Measurements from ENCODE around the gene TMEM185B. TPM values are rescaled to one million over a fixed set of nuclear protein-coding genes. Genes with fewer than 3 reads are reported as not detected.

The TMEM185B gene
- total and polyA plus RNA-seq, 2 donors (not counting 3 experiments of a cell fraction or from before 2014, with no cell fraction given), result 29.9 to 31.8 TPM

- FAIRE-seq, result peak; percentile 63
- Histone ChIP-seq H3K9me1 (replicated peaks; ENCODE audit: control insufficient read depth, extremely low read depth, insufficient read depth, low read length) (no peaks in the 10 kb centered on the region), H3K9me3 (replicated peaks; ENCODE audit: control insufficient read depth, insufficient read depth, low read length) (no peaks in the 10 kb centered on the region), H3K36me3 (ENCODE audit: control insufficient read depth in 2 of 2, extremely low read depth in 1 of 2, insufficient read depth in 2 of 2, low read length in 2 of 2) (no peaks in the 10 kb centered on the region), H3K4me1 (ENCODE audit: control insufficient read depth, extremely low read depth, insufficient read depth, low read length) (peaks cover 5% of the 10 kb centered on the region), H3K79me2 (ENCODE audit: control insufficient read depth, insufficient read depth, low read length) (no peaks in the 10 kb centered on the region), H3K9ac (replicated peaks; ENCODE audit: extremely low read depth, insufficient read depth, low read length) (no peak overlapping the region), H3K27ac (ENCODE audit: insufficient read depth, low read depth, low read length) (no peak overlapping the region), H3K4me3 (replicated peaks in 1 of 3; ENCODE audit: insufficient read depth in 1 of 3, low read depth in 1 of 3, low read length in 3 of 3) (no peak overlapping the region), H3K27me3 (ENCODE audit: control insufficient read depth in 2 of 2, insufficient read depth in 2 of 2, low read length in 2 of 2) (peaks cover 0 to 3% of the 10 kb centered on the region in 2 experiments), H2AFZ (ENCODE audit: low read depth, low read length) (no peak overlapping the region), H4K20me1 (replicated peaks; ENCODE audit: control insufficient read depth, extremely low read depth, insufficient read depth, low read length) (no peaks in the 10 kb centered on the region), H3K4me2 (ENCODE audit: insufficient read depth, low read length) (no peak overlapping the region)
- ChIA-PET CTCF (interaction anchor here (0.9 to 1.6 kb wide), 4 partner anchors 9 to 85 kb away, joined by 4 to 11 read pairs (median 6); no protein-coding TSS in a partner anchor), POLR2A (no interaction called here)
- intact Hi-C loops (cut with micrococcal nuclease), result no loop called here
- dilution Hi-C loops (cut with MboI; ENCODE audit: extremely low pct_ligation_motif_present, low sequenced_read_pairs), result no loop called here
- no peak for DNase-seq (ENCODE audit: low read depth, low spot score)
- TF ChIP-seq FOS (IDR thresholded peaks at IDR 0.05; ENCODE audit: borderline replicate concordance, insufficient read depth, low read length) (no peak), POLR2A (IDR thresholded peaks at IDR 0.05; ENCODE audit: low read depth, low read length) (no peak), EZH2 (IDR thresholded peaks at IDR 0.05; ENCODE audit: borderline replicate concordance, low read depth, low read length, severe bottlenecking) (no peak), POLR2AphosphoS5 (IDR thresholded peaks at IDR 0.05; ENCODE audit: insufficient read depth, low read depth, low read length) (no peak)
- no TSS peak for BruUV-seq (replicated peaks)
Measured at GRCh38 chr2:120228503-120228902, 5.3 kb upstream of the TMEM185B start.

- no peak for TF ChIP-seq JUN (IDR thresholded peaks at IDR 0.05; ENCODE audit: borderline replicate concordance, insufficient read depth, insufficient read length, low read depth)
- Histone ChIP-seq H3K79me2 (ENCODE audit: control insufficient read depth, insufficient read depth, low read length) (peaks cover 4% of the 10 kb centered on the region), H3K4me2 (ENCODE audit: insufficient read depth, low read length) (no peak overlapping the region), H3K4me3 (replicated peaks in 1 of 3; ENCODE audit: insufficient read depth in 1 of 3, low read depth in 1 of 3, low read length in 3 of 3) (no peak overlapping the region), H4K20me1 (replicated peaks; ENCODE audit: control insufficient read depth, extremely low read depth, insufficient read depth, low read length) (no peaks in the 10 kb centered on the region), H3K27ac (ENCODE audit: insufficient read depth, low read depth, low read length) (no peak overlapping the region), H2AFZ (ENCODE audit: low read depth, low read length) (no peak overlapping the region), H3K4me1 (ENCODE audit: control insufficient read depth, extremely low read depth, insufficient read depth, low read length) (peaks cover 10% of the 10 kb centered on the region), H3K27me3 (ENCODE audit: control insufficient read depth in 2 of 2, insufficient read depth in 2 of 2, low read length in 2 of 2) (peaks cover 0 to 3% of the 10 kb centered on the region in 2 experiments), H3K9me1 (replicated peaks; ENCODE audit: control insufficient read depth, extremely low read depth, insufficient read depth, low read length) (no peaks in the 10 kb centered on the region), H3K9me3 (replicated peaks; ENCODE audit: control insufficient read depth, insufficient read depth, low read length) (no peaks in the 10 kb centered on the region), H3K36me3 (ENCODE audit: control insufficient read depth in 2 of 2, extremely low read depth in 1 of 2, insufficient read depth in 2 of 2, low read length in 2 of 2) (no peaks in the 10 kb centered on the region), H3K9ac (replicated peaks; ENCODE audit: extremely low read depth, insufficient read depth, low read length) (no peak overlapping the region)
- no peak for DNase-seq (ENCODE audit: low read depth, low spot score)
- ChIA-PET POLR2A (no interaction called here), CTCF (interaction anchor here (1.5 to 1.6 kb wide), 3 partner anchors 13 to 86 kb away, joined by 4 to 11 read pairs (median 8); no protein-coding TSS in a partner anchor)
- BruUV-seq (replicated peaks), result no TSS peak
- intact Hi-C loops (cut with micrococcal nuclease), result no loop called here
- no peak for FAIRE-seq
- dilution Hi-C loops (cut with MboI; ENCODE audit: extremely low pct_ligation_motif_present, low sequenced_read_pairs), result no loop called here
Measured at GRCh38 chr2:120227111-120227991, 4.2 kb upstream of the TMEM185B start.
